Liver (tissue), 9 donors: ENCODE results near the gene ZNF546. TPM values are rescaled to one million over a fixed set of nuclear protein-coding genes. Genes with fewer than 3 reads are reported as not detected.

Experiments
- DNase-seq: peaks from one replicate; pipeline ENCODE4 v3.0.0-alpha.2; 2017; ENCODE audit warnings: low spot score
- H3K27ac ChIP-seq, 2 donors: one replicate each; pipeline ENCODE4 v1.7.0; 2013; ENCODE audit warnings: inconsistent platforms in 2 of 2, low read length in 2 of 2, control low read depth in 1 of 2, low read depth in 1 of 2, mild to moderate bottlenecking in 1 of 2
- H3K27me3 ChIP-seq, 4 donors: one replicate each; pipeline versions ENCODE4 v1.6.1 to v1.7.0; 2013; ENCODE audit warnings: low read length in 3 of 4, inconsistent platforms in 1 of 4, mild to moderate bottlenecking in 1 of 4, moderate library complexity in 1 of 4; ENCODE audit not compliant: control insufficient read depth in 4 of 4, insufficient read depth in 4 of 4
- H3K36me3 ChIP-seq, 4 donors: one replicate each; pipeline versions ENCODE4 v1.6.1 to v1.7.0; 2013; ENCODE audit warnings: low read length in 3 of 4, mild to moderate bottlenecking in 3 of 4, low read depth in 1 of 4, moderate library complexity in 1 of 4; ENCODE audit not compliant: control insufficient read depth in 4 of 4, insufficient read depth in 3 of 4
- H3K4me1 ChIP-seq, 4 donors: one replicate each; pipeline versions ENCODE4 v1.6.1 to v1.7.0; 2013; ENCODE audit warnings: low read length in 3 of 4, mild to moderate bottlenecking in 3 of 4, moderate library complexity in 1 of 4; ENCODE audit not compliant: control insufficient read depth in 4 of 4, insufficient read depth in 4 of 4
- H3K4me3 ChIP-seq, 3 donors: one replicate each; pipeline versions ENCODE4 v1.6.1 to v1.7.0; 2013; ENCODE audit warnings: low read length in 3 of 3, control low read depth in 1 of 3, low read depth in 1 of 3, mild to moderate bottlenecking in 1 of 3
- H3K9ac ChIP-seq, 2 donors: one replicate each; pipeline ENCODE4 v1.7.0; 2013; ENCODE audit warnings: low read length in 2 of 2, mild to moderate bottlenecking in 2 of 2, moderate library complexity in 2 of 2, control low read depth in 1 of 2, low read depth in 1 of 2
- H3K9me3 ChIP-seq, 4 donors: one replicate each; pipeline versions ENCODE4 v1.6.1 to v1.7.0; 2013; ENCODE audit warnings: low read length in 3 of 4; ENCODE audit not compliant: control insufficient read depth in 4 of 4
- EGR1 ChIP-seq, 2 donors: IDR thresholded peaks; 2 replicates each; pipeline ENCODE4 v1.6.1; 2016 to 2018; ENCODE audit warnings: antibody characterized with exemption in 2 of 2, low read depth in 2 of 2
- FOXA2 ChIP-seq: IDR thresholded peaks from 2 replicates; pipeline ENCODE4 v1.6.1; 2016; ENCODE audit warnings: antibody characterized with exemption
- NR2F2 ChIP-seq: IDR thresholded peaks from 2 replicates; pipeline ENCODE4 v1.6.1; 2016; ENCODE audit warnings: antibody characterized with exemption
- RXRA ChIP-seq, 2 donors: IDR thresholded peaks; 2 replicates each; pipeline ENCODE4 v1.6.1; 2017 to 2018; ENCODE audit warnings: antibody characterized with exemption in 2 of 2, mild to moderate bottlenecking in 1 of 2
- YY1 ChIP-seq: IDR thresholded peaks from 2 replicates; pipeline ENCODE4 v1.6.1; 2016; ENCODE audit warnings: antibody characterized with exemption, mild to moderate bottlenecking
- WGBS: extraction: QIAGEN DNeasy Blood & Tissue Kit; methylation state at CpG from one replicate; pipeline ENCODE4 v1.1.7; 2013; 5-methylcytosine and 5-hydroxymethylcytosine counted together
- polyA plus RNA-seq, 2 donors: library from polyadenylated mRNA; stranded (reverse) in 1 of 2; unstranded in 1 of 2; fragments of 200-250 nt in 1 of 2; fragments of >200 nt in 1 of 2; fragmentation: Nextera tagmentation in 1 of 2; extraction: Ambion mirVana in 1 of 2; gene quantifications; one replicate each; pipeline versions ENCODE4 v1.2.1 to v1.2.3, GENCODE V29; 2013 to 2015
- total RNA-seq, 2 donors: library from RNA; depleted of rRNA; stranded (reverse); fragments of >200 nt; gene quantifications; one replicate each; pipeline ENCODE4 v1.2.3, GENCODE V29; 2014
- TF ChIP-seq, protein P1 (sequence below): IDR thresholded peaks from 2 replicates; pipeline ENCODE4 v1.6.1; 2016; ENCODE audit warnings: antibody characterized with exemption
- donor health status: healthy.
- donor health status: healthy.
- donor health status: healthy.
- donor health status: healthy.
- donor health status: healthy.

The ZNF546 gene
- total and polyA plus RNA-seq, 4 donors = 1.1 to 4.9 (median 2.2) TPM

DNA sequence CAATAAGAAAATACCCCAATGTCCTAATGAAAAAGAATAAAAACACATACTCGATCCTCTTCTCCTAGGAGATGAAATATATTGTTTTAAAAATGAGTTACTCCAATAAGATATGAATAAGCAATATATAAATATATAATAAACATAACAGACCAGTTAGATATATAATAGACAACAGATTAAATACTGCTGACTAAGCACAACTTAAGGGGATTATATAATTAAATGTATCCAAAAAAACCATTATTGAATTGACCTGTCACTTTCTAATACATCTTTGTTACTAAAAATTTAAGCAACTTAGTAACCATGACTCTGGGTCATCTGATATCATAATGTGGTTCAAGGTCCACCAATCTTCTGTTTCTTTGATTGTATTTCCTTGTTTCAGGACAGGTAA lies 73.2 kb downstream of the ZNF546 start:
- Histone ChIP-seq H3K9me3 (peaks cover 12 to 28% (median 24%) of the 10 kb centered on the region in 4 donors), H3K4me3 (no peak overlapping the region), H3K27ac (no peak overlapping the region), H3K27me3 (no peaks in the 10 kb centered on the region), H3K4me1 (no peaks in the 10 kb centered on the region), H3K9ac (no peak overlapping the region), H3K36me3 (peaks cover 2 to 19% (median 16%) of the 10 kb centered on the region in 4 donors)
- TF ChIP-seq YY1 = no peak
- no peak for TF ChIP-seq NR2F2
- TF ChIP-seq EGR1 (IDR thresholded peaks at IDR 0.05; ENCODE audit: low read depth in 2 of 2) = no peak
- TF ChIP-seq FOXA2 = no peak
- no peak for TF ChIP-seq RXRA (IDR thresholded peaks at IDR 0.05)
- TF ChIP-seq, protein P1, sequence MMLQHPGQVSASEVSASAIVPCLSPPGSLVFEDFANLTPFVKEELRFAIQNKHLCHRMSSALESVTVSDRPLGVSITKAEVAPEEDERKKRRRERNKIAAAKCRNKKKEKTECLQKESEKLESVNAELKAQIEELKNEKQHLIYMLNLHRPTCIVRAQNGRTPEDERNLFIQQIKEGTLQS = no peak
- DNase-seq = no peak
- 91% methylated on average over 1 of the region's 1 CpG for WGBS

Other genes starting within 250 kb of the ZNF546 start
- gene LEUTX, start 218.2 kb upstream of the ZNF546 start, total RNA-seq = not detected
- not detected for gene LEUTX, start 218.2 kb upstream of the ZNF546 start, polyA plus RNA-seq
- 1 to 10 TPM; 3.7 to 7.6 TPM for gene DYRK1B, start 162.9 kb upstream of the ZNF546 start, total RNA-seq
- 1 to 10 TPM; 2.8 TPM for gene DYRK1B, start 162.9 kb upstream of the ZNF546 start, polyA plus RNA-seq
- gene FBL, start 150.7 kb upstream of the ZNF546 start, total RNA-seq = 10 to 100 TPM; 36.1 to 96.2 TPM
- 10 to 100 TPM; 23.3 to 79.3 TPM for gene FBL, start 150.7 kb upstream of the ZNF546 start, polyA plus RNA-seq
- 10 to 100 TPM in 1 of 2 donors, 1 to 10 TPM in 1; 1.5 to 32.9 TPM for gene FCGBP, start 62.4 kb upstream of the ZNF546 start, total RNA-seq
- under 1 TPM; 0.08 to 0.39 TPM for gene FCGBP, start 62.4 kb upstream of the ZNF546 start, polyA plus RNA-seq
- 10 to 100 TPM; 70.7 to 88.7 TPM for gene PSMC4, start 25.9 kb upstream of the ZNF546 start, total RNA-seq
- gene PSMC4, start 25.9 kb upstream of the ZNF546 start, polyA plus RNA-seq = 10 to 100 TPM; 46.0 to 89.3 TPM
- gene ZNF780B, start 59.2 kb downstream of the ZNF546 start, total RNA-seq = 10 to 100 TPM in 1 of 2 donors, 1 to 10 TPM in 1; 7.8 to 18.0 TPM
- 1 to 10 TPM; 1.4 to 3.8 TPM for gene ZNF780B, start 59.2 kb downstream of the ZNF546 start, polyA plus RNA-seq
- gene ZNF780A, start 93.9 kb downstream of the ZNF546 start, total RNA-seq = 10 to 100 TPM; 11.7 to 18.7 TPM
- 10 to 100 TPM; 10.9 to 16.3 TPM for gene ZNF780A, start 93.9 kb downstream of the ZNF546 start, polyA plus RNA-seq
- 1 to 10 TPM in 1 of 2 donors, under 1 TPM in 1; 0.65 to 3.9 TPM for gene MAP3K10, start 194.4 kb downstream of the ZNF546 start, total RNA-seq
- 1 to 10 TPM in 1 of 2 donors, under 1 TPM in 1; 0.92 to 3.2 TPM for gene MAP3K10, start 194.4 kb downstream of the ZNF546 start, polyA plus RNA-seq
- not detected for gene TTC9B, start 221.3 kb downstream of the ZNF546 start, total RNA-seq
- under 1 TPM in 1 of 2 donors, not detected in 1; 0.14 TPM for gene TTC9B, start 221.3 kb downstream of the ZNF546 start, polyA plus RNA-seq
- 1 to 10 TPM in 1 of 2 donors, under 1 TPM in 1; 0.84 to 2.5 TPM for gene CCNP, start 229.6 kb downstream of the ZNF546 start, total RNA-seq
- gene CCNP, start 229.6 kb downstream of the ZNF546 start, polyA plus RNA-seq = 1 to 10 TPM; 1.2 to 3.7 TPM